GM12874 (cell line): ENCODE data around the gene C18orf32.

Experiments
- CTCF ChIP-seq: IDR thresholded peaks from 2 replicates; pipeline ENCODE4 v1.5.1; 2011; ENCODE audit warnings: low read depth, mild to moderate bottlenecking, control low read depth, low read length, moderate library complexity; ENCODE audit not compliant: insufficient read depth

The C18orf32 gene

DNA sequence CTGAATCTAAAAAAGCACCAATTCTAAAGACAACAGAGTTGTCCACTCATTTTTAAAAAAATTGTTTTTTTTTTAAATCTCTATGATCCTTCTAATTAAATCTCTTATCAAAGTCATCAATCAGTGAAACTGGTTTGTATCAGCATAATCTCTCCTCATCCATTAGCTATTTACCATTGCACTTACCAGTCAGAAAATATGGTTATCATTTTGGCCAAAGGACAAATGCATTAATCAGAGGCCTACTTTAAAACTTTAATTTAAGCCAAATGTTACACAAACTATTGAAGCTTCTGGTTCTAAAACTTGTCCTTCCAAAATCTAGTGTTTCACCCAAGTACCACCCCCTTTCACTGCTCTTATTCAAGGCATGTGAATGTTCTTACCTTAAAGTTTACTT lies 3.8 kb downstream of the C18orf32 start:
- no peak for TF ChIP-seq CTCF

DNA sequence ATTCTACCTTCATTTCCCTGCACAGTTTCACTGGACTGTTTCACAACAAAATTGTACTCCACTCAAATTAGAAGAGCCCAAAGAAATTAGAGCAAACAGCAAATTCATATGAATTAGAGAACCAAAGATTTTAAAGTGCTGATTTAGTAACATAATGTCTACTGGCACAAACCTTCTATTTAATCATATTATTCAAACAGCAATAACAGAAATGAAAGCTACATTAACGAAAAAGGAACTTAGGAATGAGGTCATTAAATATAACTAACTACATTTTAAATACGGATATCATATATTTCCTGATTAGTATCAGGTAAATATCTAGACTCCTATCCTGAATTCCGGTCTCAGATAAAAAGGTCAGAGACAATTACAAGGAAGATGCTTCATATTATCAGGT lies 5.1 kb downstream of the C18orf32 start:
- TF ChIP-seq CTCF = no peak

- no peak for TF ChIP-seq CTCF
These were observed 5.7 kb downstream of the C18orf32 start for GRCh38 chr18:49481317-49481716.

DNA sequence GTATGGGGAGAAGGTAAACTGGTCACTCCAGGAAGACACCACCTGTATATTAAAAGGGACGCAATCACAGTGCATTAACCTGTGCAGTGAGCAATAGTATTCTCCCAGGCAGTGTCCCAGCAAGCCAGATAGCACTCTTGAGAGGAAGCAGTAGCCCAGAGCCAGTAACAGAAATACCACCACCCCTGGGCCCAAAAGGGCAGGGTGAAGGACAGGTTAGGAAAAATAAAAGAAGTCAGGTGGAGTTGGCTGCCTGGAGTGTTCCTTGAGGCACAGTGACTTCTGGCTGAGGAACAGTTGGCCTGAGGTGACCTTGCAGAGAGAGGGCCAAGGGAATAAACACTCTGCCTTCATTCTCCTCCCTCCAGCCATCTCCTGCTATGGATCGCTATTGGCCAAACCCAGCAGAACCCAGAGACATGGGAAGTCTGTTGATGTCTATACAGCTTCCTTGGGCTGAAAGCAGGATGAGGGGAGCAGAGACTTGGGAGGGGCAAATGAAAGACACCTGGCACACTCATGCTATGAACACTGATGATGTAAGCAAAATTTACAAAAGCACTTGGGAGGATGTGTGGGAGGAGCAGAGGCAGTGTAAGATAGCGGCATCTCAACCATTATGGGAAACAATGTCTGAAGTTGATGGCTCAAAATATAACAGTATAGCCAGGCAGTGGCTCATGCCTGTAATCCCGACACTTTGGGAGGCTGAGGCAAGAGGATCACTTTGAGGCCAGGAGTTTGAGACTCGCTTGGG lies 7.5 kb downstream of the C18orf32 start:
- no peak for TF ChIP-seq CTCF

GRCh38 chr18:49476664-49477411 lies 10.2 kb downstream of the C18orf32 start:
- no peak for TF ChIP-seq CTCF

DNA sequence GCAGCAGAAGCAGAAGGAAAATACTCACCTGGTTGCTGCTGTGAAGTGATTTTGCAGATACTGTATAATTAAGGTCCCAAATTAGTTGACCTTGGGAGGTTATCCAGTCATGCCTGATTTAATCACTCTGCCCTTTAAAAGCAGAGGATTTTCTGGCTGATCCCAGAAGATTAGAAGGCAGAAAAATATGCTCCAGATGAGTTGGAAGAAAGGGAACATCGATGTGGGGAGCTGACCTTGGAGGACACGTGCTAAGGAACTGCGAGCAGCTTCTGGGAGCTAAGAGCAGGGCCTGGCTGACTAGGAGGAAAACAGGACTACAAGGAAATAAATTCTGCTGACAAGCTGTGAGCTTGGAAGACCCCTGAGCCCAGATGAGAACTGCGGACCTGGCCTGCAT lies 13.3 kb downstream of the C18orf32 start:
- TF ChIP-seq CTCF = no peak

DNA sequence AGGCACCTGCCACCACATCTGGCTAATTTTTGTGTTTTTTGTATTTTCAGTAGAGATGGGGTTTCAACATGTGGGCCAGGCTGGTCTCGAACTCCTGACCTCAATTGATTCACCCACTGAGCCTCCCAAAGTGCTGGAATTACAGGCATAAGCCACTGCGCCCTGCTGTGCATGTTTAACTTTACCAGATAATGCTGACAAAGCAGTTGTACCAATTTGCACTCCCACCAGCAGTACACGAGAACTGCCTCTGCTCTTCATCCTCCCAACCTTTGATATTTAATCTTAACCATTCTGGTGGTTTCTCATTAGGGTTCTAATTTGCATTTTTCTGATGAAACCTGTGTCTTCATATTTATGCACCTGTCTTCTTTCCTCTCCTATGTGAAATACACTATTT lies 14.6 kb downstream of the C18orf32 start:
- TF ChIP-seq CTCF = no peak
